Mesothelial cell of epicardium (in vitro differentiated cells): Measurements from ENCODE around the gene EHMT1. TPM values are rescaled to one million over a fixed set of nuclear protein-coding genes. Genes with fewer than 3 reads are reported as not detected.

ENCODE experiments used
- DNase-seq, 2 experiments: peaks; one replicate each; pipeline ENCODE4 v3.0.0; 2021; ENCODE audit warnings: low spot score in 2 of 2; ENCODE audit not compliant: unreplicated experiment in 2 of 2
- H3K27ac Mint-ChIP-seq: 2 replicates; pipeline ENCODE4 v1.8.0; 2021; ENCODE audit warnings: mixed read lengths
- H3K27me3 Mint-ChIP-seq: 2 replicates; pipeline ENCODE4 v1.8.0; 2021; ENCODE audit warnings: low read depth, mixed read lengths
- H3K36me3 Mint-ChIP-seq: 2 replicates; pipeline ENCODE4 v1.8.0; 2021; ENCODE audit warnings: mixed read lengths
- H3K4me1 Mint-ChIP-seq: 2 replicates; pipeline ENCODE4 v1.8.0; 2021; ENCODE audit warnings: mixed read lengths
- H3K4me3 Mint-ChIP-seq: 2 replicates; pipeline ENCODE4 v1.8.0; 2021; ENCODE audit warnings: mild to moderate bottlenecking, moderate library complexity, mixed read lengths
- H3K9me3 Mint-ChIP-seq: 2 replicates; pipeline ENCODE4 v1.8.0; 2021; ENCODE audit warnings: mixed read lengths
- total RNA-seq: library from RNA; stranded (reverse); gene quantifications from 3 replicates; pipeline ENCODE4 v1.2.1, GENCODE V29; 2021
- TF ChIP-seq, protein P1 (sequence below): fragments of 200-600 bp; sonication (generic); IDR thresholded peaks from one replicate; pipeline ENCODE4 v1.5.0; 2021; ENCODE audit warnings: antibody characterized with exemption; ENCODE audit not compliant: unreplicated experiment

Gene EHMT1
- total RNA-seq, 1 donor from 2014 or later = 147 TPM

DNA sequence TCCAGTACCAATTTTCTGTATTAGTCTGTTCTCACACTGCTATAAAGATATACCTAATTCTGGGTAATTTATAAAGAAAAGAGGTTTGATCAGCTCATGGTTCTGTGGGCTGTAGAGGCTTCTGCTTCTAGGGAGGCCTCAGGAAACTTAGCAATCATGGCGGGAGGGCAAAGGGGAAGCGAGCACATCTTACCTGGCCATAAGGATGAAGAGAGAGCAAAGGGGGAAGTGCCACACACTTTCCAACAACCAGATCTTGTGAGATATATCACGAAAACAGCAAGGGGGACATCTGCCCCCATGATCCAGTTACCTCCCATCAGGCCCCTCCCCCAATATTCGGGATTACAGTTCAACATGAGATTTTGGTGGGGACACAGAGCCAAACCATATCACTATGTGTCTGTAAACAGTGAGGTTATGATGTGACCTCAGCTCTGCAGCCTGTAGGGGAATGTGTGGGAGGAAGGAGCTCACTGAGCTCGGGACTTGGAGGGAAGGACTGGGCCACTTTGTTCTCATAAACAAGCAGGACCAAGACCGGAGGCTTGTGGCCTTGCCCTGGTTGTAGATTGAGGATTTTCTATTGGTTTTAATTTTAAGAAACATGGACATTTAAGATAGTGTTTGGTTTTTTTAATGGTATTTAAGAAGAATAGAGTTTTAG, 85.2 kb downstream of the EHMT1 start:
- Mint-ChIP-seq H3K27ac (no peak overlapping the region), H3K27me3 (no peaks in the 10 kb centered on the region), H3K4me3 (no peak overlapping the region), H3K4me1 (peaks cover 5% of the 10 kb centered on the region), H3K9me3 (peaks cover 13% of the 10 kb centered on the region), H3K36me3 (peaks cover 22% of the 10 kb centered on the region)
- TF ChIP-seq, protein P1, sequence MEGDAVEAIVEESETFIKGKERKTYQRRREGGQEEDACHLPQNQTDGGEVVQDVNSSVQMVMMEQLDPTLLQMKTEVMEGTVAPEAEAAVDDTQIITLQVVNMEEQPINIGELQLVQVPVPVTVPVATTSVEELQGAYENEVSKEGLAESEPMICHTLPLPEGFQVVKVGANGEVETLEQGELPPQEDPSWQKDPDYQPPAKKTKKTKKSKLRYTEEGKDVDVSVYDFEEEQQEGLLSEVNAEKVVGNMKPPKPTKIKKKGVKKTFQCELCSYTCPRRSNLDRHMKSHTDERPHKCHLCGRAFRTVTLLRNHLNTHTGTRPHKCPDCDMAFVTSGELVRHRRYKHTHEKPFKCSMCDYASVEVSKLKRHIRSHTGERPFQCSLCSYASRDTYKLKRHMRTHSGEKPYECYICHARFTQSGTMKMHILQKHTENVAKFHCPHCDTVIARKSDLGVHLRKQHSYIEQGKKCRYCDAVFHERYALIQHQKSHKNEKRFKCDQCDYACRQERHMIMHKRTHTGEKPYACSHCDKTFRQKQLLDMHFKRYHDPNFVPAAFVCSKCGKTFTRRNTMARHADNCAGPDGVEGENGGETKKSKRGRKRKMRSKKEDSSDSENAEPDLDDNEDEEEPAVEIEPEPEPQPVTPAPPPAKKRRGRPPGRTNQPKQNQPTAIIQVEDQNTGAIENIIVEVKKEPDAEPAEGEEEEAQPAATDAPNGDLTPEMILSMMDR = no peak
- DNase-seq = no peak

DNA sequence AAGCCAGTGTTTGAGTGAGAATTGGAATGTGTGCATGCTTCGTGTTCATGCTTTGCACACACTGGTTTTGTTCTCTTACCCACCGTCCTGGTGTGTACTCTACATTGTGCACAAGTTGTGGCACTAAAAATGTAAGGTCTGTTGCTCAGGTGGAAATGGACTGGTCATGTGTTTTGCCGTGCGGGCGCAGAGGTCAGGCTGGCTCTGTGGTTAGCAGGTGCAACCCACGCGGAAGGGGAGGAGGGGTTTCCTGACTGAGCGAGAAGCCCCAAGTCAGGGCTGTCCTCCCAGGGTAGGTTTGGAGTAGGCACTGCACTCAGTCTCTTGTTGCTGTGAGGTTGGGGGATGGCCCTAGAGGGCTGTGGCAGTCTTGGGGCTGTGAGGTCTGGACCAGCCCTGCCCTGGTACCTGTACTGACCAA, 86.6 kb downstream of the EHMT1 start:
- peaks cover 13% of the 10 kb centered on the region for H3K9me3 Mint-ChIP-seq
- no peaks in the 10 kb centered on the region for H3K27me3 Mint-ChIP-seq
- no peak for DNase-seq
- peaks cover 5% of the 10 kb centered on the region for H3K4me1 Mint-ChIP-seq
- peaks cover 20% of the 10 kb centered on the region for H3K36me3 Mint-ChIP-seq
- no peak overlapping the region for H3K4me3 Mint-ChIP-seq
- no peak overlapping the region for H3K27ac Mint-ChIP-seq
- TF ChIP-seq, protein P1 = no peak

DNA sequence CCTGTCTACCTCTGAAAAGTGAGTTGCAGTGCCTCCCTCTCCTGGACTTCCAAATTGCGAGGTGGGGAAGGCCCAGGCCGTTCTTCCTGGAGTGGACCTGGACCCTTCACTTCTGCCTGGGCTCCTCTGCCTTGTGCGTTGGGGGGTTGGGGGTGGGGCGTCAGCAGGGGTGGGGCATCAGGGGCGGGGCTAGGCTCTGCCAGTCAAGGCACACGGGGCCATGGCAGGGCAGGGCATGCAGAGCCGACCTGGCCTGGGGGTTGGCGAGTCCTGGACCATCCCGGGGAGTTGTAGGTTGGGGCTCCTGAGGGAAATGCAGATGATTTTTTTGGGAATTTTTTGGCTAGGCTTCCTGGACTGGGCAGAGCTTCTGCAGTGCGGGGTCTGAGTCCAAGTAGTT, 87.1 kb downstream of the EHMT1 start:
- Mint-ChIP-seq H3K36me3 (peaks cover 16% of the 10 kb centered on the region), H3K27ac (no peak overlapping the region), H3K27me3 (no peaks in the 10 kb centered on the region), H3K4me3 (no peak overlapping the region), H3K9me3 (peaks cover 10% of the 10 kb centered on the region), H3K4me1 (peaks cover 5% of the 10 kb centered on the region)
- no peak for DNase-seq
- TF ChIP-seq, protein P1 = no peak

DNA sequence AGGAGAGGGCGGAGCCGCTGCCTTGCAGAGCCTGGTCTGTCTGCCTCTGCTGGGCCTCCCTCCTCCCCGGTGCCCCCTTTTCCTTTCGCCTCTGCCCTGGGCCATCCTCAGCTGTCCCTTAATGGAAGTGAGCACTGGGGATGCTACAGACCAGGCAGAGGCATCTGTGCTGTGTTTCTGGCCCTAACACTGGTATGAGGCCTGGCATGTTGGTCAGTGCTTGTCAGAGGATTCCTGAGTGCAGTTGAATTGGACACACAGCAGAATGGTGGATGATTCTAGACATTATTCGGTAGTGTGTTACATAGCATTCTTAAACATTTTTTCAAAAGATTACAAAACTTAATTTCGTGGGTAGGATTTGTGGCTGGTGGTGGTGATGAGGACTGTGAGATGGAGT, 88.6 kb downstream of the EHMT1 start:
- Mint-ChIP-seq H3K4me1 (peaks cover 5% of the 10 kb centered on the region), H3K36me3 (peaks cover 21% of the 10 kb centered on the region), H3K9me3 (peaks cover 9% of the 10 kb centered on the region), H3K27me3 (no peaks in the 10 kb centered on the region), H3K4me3 (no peak overlapping the region), H3K27ac (peak overlapping the region; percentile 34)
- DNase-seq = no peak
- TF ChIP-seq, protein P1 = no peak

DNA sequence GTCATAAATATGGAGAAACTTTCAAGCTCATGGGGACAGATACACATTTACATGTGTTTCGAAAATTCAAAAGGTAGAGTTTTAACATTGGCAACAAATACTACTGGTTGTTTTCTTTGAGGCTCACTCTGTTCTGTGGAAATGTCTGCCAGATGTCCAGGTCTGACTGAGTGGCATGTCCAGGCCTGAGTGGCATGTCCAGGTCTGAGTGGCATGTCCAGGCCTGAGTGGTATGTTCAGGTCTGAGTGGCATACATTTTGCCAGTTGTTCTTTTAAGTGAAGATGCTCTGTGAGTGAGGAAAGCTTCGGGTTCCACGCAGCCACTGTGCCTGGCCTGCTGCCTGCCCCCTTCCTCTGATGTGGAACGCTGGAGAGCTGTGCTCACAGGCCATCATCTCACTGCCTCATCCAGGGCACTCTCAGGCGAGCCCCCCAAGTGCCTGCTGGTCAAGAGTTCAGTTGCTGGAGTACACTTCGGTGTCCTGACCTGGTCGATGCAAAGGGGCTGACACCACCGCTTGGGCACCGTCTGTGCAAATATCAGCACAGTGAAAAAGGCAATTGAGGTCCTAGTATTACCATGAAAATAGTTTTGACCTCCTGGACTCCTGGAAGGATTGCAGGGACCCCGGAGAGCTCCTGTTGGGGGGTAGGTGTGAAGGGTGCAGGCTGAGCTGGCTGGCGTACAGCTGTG, 89.9 kb downstream of the EHMT1 start:
- no peak for DNase-seq
- no peak overlapping the region for H3K4me3 Mint-ChIP-seq
- no peak overlapping the region for H3K27ac Mint-ChIP-seq
- TF ChIP-seq, protein P1 = no peak
- peaks cover 16% of the 10 kb centered on the region for H3K36me3 Mint-ChIP-seq
- peaks cover 2% of the 10 kb centered on the region for H3K9me3 Mint-ChIP-seq
- H3K4me1 Mint-ChIP-seq = peaks cover 5% of the 10 kb centered on the region
- H3K27me3 Mint-ChIP-seq = no peaks in the 10 kb centered on the region
